GM19463 (cell line): Measurements from ENCODE around the gene LCAT.

Experiments
- ATAC-seq: cut with Tn5 transposase; IDR thresholded peaks from one replicate; pipeline ENCODE4 v1.9.1; 2021; ENCODE audit warnings: mild to moderate bottlenecking, moderate library complexity; ENCODE audit not compliant: unreplicated experiment

Gene LCAT

GRCh38 chr16:67935101-67935401, 8.9 kb downstream of the LCAT start:
- ATAC-seq = no peak

GRCh38 chr16:67934306-67935100, 9.4 kb downstream of the LCAT start:
- no peak for ATAC-seq

DNA sequence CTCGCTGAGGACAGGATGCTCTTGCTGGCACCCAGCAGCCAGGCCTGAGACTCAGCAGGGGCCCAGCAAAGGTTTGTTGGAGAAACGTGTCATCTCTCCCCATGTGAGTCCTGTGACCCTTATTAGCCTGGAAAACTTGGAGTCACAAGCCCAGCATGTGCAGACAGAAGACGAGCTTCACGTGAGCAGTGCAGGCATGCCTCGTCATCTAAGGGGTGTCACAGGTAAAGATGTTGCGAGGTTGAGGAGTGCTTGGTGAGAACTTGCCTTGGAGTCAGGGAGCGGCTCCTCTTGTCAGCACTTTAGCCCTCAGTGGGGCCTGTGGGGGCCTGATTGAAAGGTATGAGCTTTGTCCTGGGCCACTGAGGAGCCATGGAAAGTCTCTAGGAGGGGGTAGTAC, 10.1 kb downstream of the LCAT start:
- no peak for ATAC-seq

DNA sequence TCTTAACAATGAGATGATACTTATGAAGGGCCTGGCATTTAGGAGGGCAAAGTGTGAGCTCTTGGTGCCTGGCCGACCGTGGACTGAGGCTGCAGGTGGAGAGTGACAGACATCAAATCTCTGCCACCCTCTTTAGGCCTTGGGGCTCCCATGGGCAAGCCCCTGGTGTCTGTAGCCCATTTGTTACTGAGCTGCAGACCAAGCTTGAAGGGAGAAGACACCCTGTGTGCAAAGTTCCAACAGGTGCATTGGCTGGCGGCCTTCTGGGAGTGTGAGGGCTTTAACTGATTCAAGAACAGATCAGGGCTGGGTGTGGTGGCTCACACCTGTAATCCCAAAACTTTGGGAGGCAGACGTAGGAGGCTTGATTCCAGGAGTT, 11.5 kb downstream of the LCAT start:
- no peak for ATAC-seq

DNA sequence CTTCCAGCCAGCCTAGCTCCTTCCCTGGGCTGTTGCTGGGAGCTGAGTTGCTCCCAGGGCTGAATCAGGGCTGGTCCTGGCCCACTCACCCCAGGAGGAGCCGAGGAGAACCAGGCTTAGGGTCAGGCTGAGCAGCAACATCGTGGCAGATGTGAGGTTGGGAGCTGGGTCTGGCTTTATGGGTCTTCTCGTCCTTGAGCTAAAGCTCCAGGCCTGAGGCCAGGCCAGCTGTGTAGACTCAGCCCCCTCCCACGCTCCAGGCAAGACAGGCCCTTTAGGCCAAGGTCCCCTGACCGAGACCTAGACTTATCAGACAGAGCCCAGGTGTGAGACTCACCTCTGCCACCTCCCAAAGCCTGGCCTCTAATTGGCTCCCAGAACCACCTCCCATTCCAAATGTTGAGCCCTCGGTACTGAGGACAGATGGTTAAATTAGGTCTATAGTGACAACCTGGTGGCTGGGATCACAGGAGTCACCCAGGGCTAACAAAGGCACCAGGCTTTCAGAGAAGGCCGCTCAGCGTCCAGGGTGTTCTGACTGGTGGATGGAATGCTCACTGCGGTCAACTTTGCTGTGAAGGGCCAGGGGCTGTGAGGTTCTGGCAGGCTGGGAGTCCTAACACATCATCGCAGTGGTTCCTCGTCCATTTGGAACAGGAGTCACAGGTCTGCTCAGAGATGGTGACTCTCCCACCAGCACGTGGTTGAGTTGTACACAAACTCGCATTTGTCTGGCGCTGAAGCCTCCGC, 12.0 kb downstream of the LCAT start, which contains the start of gene CTRL:
Gene CTRL, minus strand, starts transcription at position 151 of the 750 bp plus-strand sequence. Its CDS starts 10 bp downstream, at position 141.
- ATAC-seq = no peak

DNA sequence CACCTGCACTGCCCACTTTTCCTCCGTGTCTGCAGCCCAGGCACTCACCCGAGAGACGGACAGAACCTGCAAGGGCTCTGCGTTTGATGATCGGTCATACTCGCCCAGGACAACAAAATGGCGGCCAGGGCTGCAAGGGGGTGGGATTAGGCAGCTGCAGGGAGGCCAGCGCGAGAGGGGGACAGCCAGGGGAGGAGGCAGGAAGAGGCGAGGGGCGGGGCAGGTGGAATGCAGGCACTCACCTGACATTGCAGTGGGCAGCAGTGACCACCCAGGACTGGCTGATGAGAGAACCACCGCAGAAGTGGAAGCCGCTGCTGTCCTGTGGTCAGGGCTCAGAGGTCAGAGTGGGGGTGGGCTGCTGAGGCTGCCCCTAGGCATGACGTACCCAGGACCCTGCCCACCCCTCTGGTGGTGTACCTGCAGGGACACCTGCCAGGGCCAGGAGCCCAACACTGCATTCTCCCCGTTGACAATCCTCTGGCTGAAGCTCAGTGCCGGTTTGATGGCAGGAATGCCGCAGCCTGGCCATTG, 13.2 kb downstream of the LCAT start:
- ATAC-seq = no peak

DNA sequence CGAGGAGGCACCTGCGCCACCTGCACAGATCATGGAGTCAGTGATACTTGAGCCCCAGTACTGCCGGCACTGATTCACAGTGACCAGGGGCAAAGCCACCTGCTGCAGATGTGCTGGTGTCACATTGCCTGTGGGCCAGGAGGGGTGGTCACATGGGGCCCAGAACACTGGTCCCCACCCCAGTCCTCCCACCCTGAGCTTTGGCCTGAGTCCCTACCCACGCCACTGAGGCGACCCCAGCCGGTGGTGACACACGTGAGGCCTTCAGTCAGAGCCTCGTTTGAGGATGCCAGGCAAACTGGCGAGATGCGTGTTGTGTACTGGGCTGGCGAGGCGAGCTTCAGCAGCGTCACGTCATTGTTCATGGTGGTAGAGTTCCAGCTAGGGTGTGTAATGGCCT, 13.7 kb downstream of the LCAT start:
- no peak for ATAC-seq

GRCh38 chr16:67928561-67929364, 15.2 kb downstream of the LCAT start:
- no peak for ATAC-seq

DNA sequence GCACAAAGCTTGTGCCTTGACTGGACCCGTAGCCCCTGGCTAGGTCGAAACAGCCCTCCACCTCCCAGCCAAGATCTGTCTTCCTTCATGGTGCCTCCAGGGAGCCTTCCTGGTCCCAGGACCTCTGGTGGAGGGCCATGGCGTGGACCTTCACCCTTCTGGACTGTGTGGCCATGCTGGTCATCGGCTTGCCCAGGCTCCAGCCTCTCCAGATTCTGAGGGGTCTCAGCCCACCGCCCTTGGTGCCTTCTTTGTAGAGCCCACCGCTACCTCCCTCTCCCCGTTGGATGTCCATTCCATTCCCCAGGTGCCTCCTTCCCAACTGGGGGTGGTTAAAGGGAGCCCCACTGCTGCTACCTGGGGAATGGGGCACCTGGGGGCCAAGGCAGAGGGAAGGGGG, 15.8 kb downstream of the LCAT start:
- ATAC-seq = no peak

DNA sequence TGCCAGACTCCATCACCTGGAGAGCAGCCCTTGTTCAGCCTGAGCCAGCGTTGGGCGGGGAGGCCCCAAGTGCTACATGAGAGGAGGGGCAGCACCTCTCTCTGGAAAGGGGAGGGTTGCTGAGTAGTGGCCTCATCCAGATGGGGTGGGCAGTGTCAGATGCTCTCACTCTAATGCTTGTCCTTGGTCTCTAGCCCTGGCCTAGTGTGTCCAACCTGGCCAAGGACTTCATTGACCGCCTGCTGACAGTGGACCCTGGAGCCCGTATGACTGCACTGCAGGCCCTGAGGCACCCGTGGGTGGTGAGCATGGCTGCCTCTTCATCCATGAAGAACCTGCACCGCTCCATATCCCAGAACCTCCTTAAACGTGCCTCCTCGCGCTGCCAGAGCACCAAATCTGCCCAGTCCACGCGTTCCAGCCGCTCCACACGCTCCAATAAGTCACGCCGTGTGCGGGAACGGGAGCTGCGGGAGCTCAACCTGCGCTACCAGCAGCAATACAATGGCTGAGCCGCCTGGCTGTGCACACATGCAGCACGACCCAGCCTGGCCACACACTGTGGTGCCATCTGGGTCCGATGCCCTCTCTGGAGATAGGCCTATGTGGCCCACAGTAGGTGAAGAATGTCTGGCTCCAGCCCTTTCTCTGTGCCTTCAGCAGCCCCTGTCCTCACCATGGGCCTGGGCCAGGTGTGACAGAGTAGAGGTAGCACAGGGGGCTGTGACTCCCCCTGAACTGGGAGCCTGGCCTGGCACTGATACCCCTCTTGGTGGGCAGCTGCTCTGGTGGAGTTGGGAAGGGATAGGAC, 16.6 kb downstream of the LCAT start:
- ATAC-seq = no peak

- ATAC-seq = no peak
Measured at GRCh38 chr16:67926181-67926750, 17.7 kb downstream of the LCAT start.

- ATAC-seq = no peak
Measured at GRCh38 chr16:67924140-67924906, 19.6 kb downstream of the LCAT start.

GRCh38 chr16:67923414-67924116, 20.4 kb downstream of the LCAT start:
- no peak for ATAC-seq

DNA sequence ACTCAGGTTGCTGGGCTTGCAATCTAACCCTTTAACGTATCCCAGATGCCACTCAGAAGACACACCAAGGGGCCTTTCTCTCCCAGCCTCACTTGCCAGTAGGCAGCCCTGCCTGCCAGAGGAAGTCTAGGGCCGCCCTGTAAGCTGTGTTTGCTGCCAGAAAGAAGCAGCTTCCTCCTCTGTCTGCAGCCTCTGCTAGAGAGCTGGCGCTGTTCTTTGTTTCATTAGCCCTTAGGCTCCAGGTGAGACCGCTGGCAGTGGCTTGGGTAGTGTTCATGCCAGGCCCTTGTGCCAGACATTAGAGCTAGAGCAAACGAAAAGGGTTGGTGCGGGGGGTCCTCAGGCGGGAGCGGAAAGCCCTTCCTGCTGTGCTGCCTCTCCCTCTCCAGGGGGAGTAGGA, 21.2 kb downstream of the LCAT start:
- no peak for ATAC-seq

DNA sequence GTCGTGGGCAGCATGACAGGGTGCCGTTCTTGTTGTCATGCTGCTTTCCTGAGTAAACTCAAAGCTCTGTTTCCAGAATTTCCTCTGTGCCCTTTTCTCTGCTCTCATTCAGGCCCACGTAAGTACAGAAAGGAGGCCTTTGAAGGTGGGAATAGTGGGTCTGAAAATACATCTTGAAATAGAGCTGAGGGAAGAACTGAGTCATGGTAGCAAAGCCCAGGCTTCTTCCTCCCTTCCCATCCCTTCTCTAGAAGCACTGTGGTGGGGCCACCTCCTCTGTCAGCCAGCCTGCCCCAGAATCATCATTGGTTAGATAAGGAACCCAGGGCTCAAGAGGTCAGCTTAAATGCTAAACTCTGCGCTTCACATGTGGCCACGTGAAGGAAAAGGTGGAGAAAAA, 21.7 kb downstream of the LCAT start:
- ATAC-seq = no peak

GRCh38 chr16:67919622-67920221, 24.2 kb downstream of the LCAT start:
- no peak for ATAC-seq

DNA sequence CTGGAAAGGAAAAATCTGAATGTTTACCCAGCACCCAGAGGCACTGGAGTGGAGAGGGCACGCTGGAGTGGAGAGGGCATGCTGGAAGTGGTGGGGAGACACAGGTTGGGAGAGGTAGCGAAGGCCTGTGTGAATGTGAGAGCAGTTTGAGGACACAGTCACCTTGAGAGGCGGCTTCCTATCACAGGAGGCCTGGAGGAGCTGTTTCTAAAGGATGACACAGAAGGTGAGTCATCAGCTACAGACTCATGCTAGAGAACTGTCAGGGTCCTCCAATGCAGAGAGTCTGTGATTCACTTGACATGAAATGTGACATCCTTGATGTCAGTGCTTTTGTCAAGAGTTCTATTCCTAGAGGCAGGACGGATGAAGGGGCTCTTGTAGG, 26.1 kb downstream of the LCAT start:
- no peak for ATAC-seq

- ATAC-seq = no peak
Measured at GRCh38 chr16:67917140-67917851, 26.6 kb downstream of the LCAT start.
